Activated CD4-positive, alpha-beta T cell treated with anti-CD3 and anti-CD28 coated beads, Interleukin-2, amount 10 ng/mL, durations not matched to agents 7 days and 5 days (primary cell): Measurements from ENCODE around the gene NOCT. TPM values are rescaled to one million over a fixed set of nuclear protein-coding genes. Genes with fewer than 3 reads are reported as not detected.
A peak's percentile ranks its signal among the peaks of the same experiment; 100 is the strongest.
"Not testable (repeated sequence)": the region's sequence is repeated elsewhere in the genome, so short reads cannot be mapped to it uniquely, and the experiment has no call there.

Experiments used
- CTCF ChIA-PET: fragments of 350-600 bp; sonication (Branson Sonifier 250); formaldehyde crosslinking; loops from one replicate; lab custom pipeline; 2021; ENCODE audit warnings: antibody characterized with exemption; lab: Charles Lee
- POLR2A ChIA-PET: fragments of 350-600 bp; sonication (Branson Sonifier 250); formaldehyde crosslinking; loops from one replicate; lab custom pipeline; 2021; ENCODE audit warnings: antibody characterized with exemption; lab: Charles Lee
- DNase-seq: peaks from one replicate; pipeline ENCODE4 v3.0.0-alpha.2; 2020
- H3K27ac Mint-ChIP-seq: one replicate; pipeline ENCODE4 v1.8.0; 2021; ENCODE audit warnings: mild to moderate bottlenecking, moderate library complexity, mixed read lengths
- H3K27me3 Mint-ChIP-seq: one replicate; pipeline ENCODE4 v1.8.0; 2021; ENCODE audit warnings: mixed read lengths
- H3K36me3 Mint-ChIP-seq: one replicate; pipeline ENCODE4 v1.8.0; 2021; ENCODE audit warnings: low read depth, mixed read lengths
- H3K4me1 Mint-ChIP-seq: one replicate; pipeline ENCODE4 v1.8.0; 2021; ENCODE audit warnings: mixed read lengths
- H3K4me3 Mint-ChIP-seq: one replicate; pipeline ENCODE4 v1.8.0; 2021; ENCODE audit warnings: mild to moderate bottlenecking, moderate library complexity, mixed read lengths
- H3K9me3 Mint-ChIP-seq: one replicate; pipeline ENCODE4 v1.8.0; 2021; ENCODE audit warnings: mixed read lengths
- total RNA-seq, 2 experiments: library from RNA; stranded (reverse); gene quantifications; one replicate each; pipeline ENCODE4 v1.2.3, GENCODE V29; 2021

The NOCT gene
- total RNA-seq, 2 experiments from 2014 or later = 5.4 to 6.8 TPM

GRCh38 chr4:138992676-138993075, 22.9 kb upstream of the NOCT start:
- Mint-ChIP-seq H3K27ac (no peak overlapping the region), H3K27me3 (no peaks in the 10 kb centered on the region), H3K9me3 (no peaks in the 10 kb centered on the region), H3K4me1 (no peaks in the 10 kb centered on the region), H3K36me3 (no peaks in the 10 kb centered on the region), H3K4me3 (no peak overlapping the region)
- ChIA-PET POLR2A (no interaction called here), CTCF (interaction anchor here (1.0 to 1.6 kb wide), 2 partner anchors 10 to 22 kb away, joined by 3 read pairs; partner anchors contain the start of gene NOCT)
- no peak for DNase-seq

GRCh38 chr4:138996090-138996489, 19.5 kb upstream of the NOCT start:
- no peaks in the 10 kb centered on the region for H3K4me1 Mint-ChIP-seq
- no peak for DNase-seq
- H3K27me3 Mint-ChIP-seq = no peaks in the 10 kb centered on the region
- H3K4me3 Mint-ChIP-seq = no peak overlapping the region
- CTCF ChIA-PET = interaction anchor here (0.6 kb wide), 1 partner anchor 12 kb away, joined by 3 read pairs; no protein-coding TSS in a partner anchor
- no peak overlapping the region for H3K27ac Mint-ChIP-seq
- POLR2A ChIA-PET = no interaction called here
- no peaks in the 10 kb centered on the region for H3K9me3 Mint-ChIP-seq
- H3K36me3 Mint-ChIP-seq = no peaks in the 10 kb centered on the region

- ChIA-PET POLR2A (no interaction called here), CTCF (interaction anchor here (0.6 kb wide), 1 partner anchor 558 kb away, joined by 5 read pairs; no protein-coding TSS in a partner anchor)
- no peaks in the 10 kb centered on the region for H3K36me3 Mint-ChIP-seq
- no peaks in the 10 kb centered on the region for H3K4me1 Mint-ChIP-seq
- H3K27me3 Mint-ChIP-seq = no peaks in the 10 kb centered on the region
- no peak overlapping the region for H3K27ac Mint-ChIP-seq
- no peak for DNase-seq
- no peak overlapping the region for H3K4me3 Mint-ChIP-seq
- no peaks in the 10 kb centered on the region for H3K9me3 Mint-ChIP-seq
Observed at GRCh38 chr4:138999666-139000065, 15.9 kb upstream of the NOCT start.

GRCh38 chr4:139000134-139000533, 15.4 kb upstream of the NOCT start:
- H3K36me3 Mint-ChIP-seq, DNase-seq, H3K27ac Mint-ChIP-seq, POLR2A ChIA-PET, H3K4me1 Mint-ChIP-seq, H3K4me3 Mint-ChIP-seq, H3K27me3 Mint-ChIP-seq, H3K9me3 Mint-ChIP-seq: not testable (repeated sequence)
- CTCF ChIA-PET = interaction anchor here (0.6 kb wide), 1 partner anchor 558 kb away, joined by 5 read pairs; no protein-coding TSS in a partner anchor

- CTCF ChIA-PET, H3K27me3 Mint-ChIP-seq, H3K27ac Mint-ChIP-seq, H3K36me3 Mint-ChIP-seq, DNase-seq, H3K4me3 Mint-ChIP-seq, H3K4me1 Mint-ChIP-seq, POLR2A ChIA-PET, H3K9me3 Mint-ChIP-seq: not testable (repeated sequence)
Observed at GRCh38 chr4:139001430-139001829, 14.2 kb upstream of the NOCT start.

- DNase-seq = not testable (repeated sequence)
Observed at GRCh38 chr4:139003668-139004067, 11.9 kb upstream of the NOCT start.

GRCh38 chr4:139005774-139006173, 9.8 kb upstream of the NOCT start:
- H3K4me1 Mint-ChIP-seq = no peaks in the 10 kb centered on the region
- H3K36me3 Mint-ChIP-seq = no peaks in the 10 kb centered on the region
- DNase-seq = no peak
- no peaks in the 10 kb centered on the region for H3K27me3 Mint-ChIP-seq
- CTCF ChIA-PET = no interaction called here
- peaks cover 6% of the 10 kb centered on the region for H3K9me3 Mint-ChIP-seq
- H3K4me3 Mint-ChIP-seq = no peak overlapping the region
- no peak overlapping the region for H3K27ac Mint-ChIP-seq
- POLR2A ChIA-PET = no interaction called here

More at GRCh38 chr4:139003668-139004067, 11.9 kb upstream of the NOCT start:
- H3K4me1 Mint-ChIP-seq, H3K27me3 Mint-ChIP-seq, POLR2A ChIA-PET, H3K9me3 Mint-ChIP-seq, H3K4me3 Mint-ChIP-seq, H3K36me3 Mint-ChIP-seq, H3K27ac Mint-ChIP-seq: not testable (repeated sequence)
- CTCF ChIA-PET = interaction anchor here (1.2 kb wide), 1 partner anchor 11 kb away, joined by 4 read pairs; the partner anchor contains the start of gene NOCT

GRCh38 chr4:139007640-139008039, 7.9 kb upstream of the NOCT start:
- no peaks in the 10 kb centered on the region for H3K36me3 Mint-ChIP-seq
- ChIA-PET POLR2A (no interaction called here), CTCF (interaction anchor here (0.7 kb wide), 1 partner anchor 12 kb away, joined by 3 read pairs; no protein-coding TSS in a partner anchor)
- H3K4me1 Mint-ChIP-seq = no peaks in the 10 kb centered on the region
- H3K27ac Mint-ChIP-seq = no peak overlapping the region
- DNase-seq = no peak
- H3K4me3 Mint-ChIP-seq = no peak overlapping the region
- H3K9me3 Mint-ChIP-seq = peaks cover 6% of the 10 kb centered on the region
- no peaks in the 10 kb centered on the region for H3K27me3 Mint-ChIP-seq

- H3K27ac Mint-ChIP-seq, H3K36me3 Mint-ChIP-seq, POLR2A ChIA-PET, H3K9me3 Mint-ChIP-seq, H3K4me1 Mint-ChIP-seq, DNase-seq, H3K27me3 Mint-ChIP-seq, H3K4me3 Mint-ChIP-seq: not testable (repeated sequence)
- CTCF ChIA-PET = interaction anchor here (0.7 kb wide), 1 partner anchor 12 kb away, joined by 3 read pairs; no protein-coding TSS in a partner anchor
Observed at GRCh38 chr4:139008278-139008677, 7.3 kb upstream of the NOCT start.

GRCh38 chr4:139009702-139010101, 5.9 kb upstream of the NOCT start:
- no peak for DNase-seq
- no peak overlapping the region for H3K4me3 Mint-ChIP-seq
- no peak overlapping the region for H3K27ac Mint-ChIP-seq
- ChIA-PET CTCF (interaction anchor here (0.6 to 1.0 kb wide), 2 partner anchors 21 to 26 kb away, joined by 3 read pairs; no protein-coding TSS in a partner anchor), POLR2A (interaction anchor here (0.7 kb wide), 1 partner anchor 31 kb away, joined by 5 read pairs; no protein-coding TSS in a partner anchor)
- H3K9me3 Mint-ChIP-seq = peaks cover 6% of the 10 kb centered on the region
- peaks cover 10% of the 10 kb centered on the region for H3K4me1 Mint-ChIP-seq
- H3K36me3 Mint-ChIP-seq = no peaks in the 10 kb centered on the region
- H3K27me3 Mint-ChIP-seq = no peaks in the 10 kb centered on the region

GRCh38 chr4:139011225-139011950, 4.2 kb upstream of the NOCT start:
- H3K4me1 Mint-ChIP-seq = peaks cover 18% of the 10 kb centered on the region
- peaks cover 6% of the 10 kb centered on the region for H3K9me3 Mint-ChIP-seq
- peaks cover 2% of the 10 kb centered on the region for H3K36me3 Mint-ChIP-seq
- CTCF ChIA-PET = no interaction called here
- no peak overlapping the region for H3K27ac Mint-ChIP-seq
- no peak overlapping the region for H3K4me3 Mint-ChIP-seq
- H3K27me3 Mint-ChIP-seq = no peaks in the 10 kb centered on the region
- POLR2A ChIA-PET = no interaction called here
- DNase-seq = no peak

- ChIA-PET POLR2A (no interaction called here), CTCF (interaction anchor here (1.1 to 3.6 kb wide), 3 partner anchors 10 to 21 kb away, joined by 3 to 18 read pairs (median 4); no protein-coding TSS in a partner anchor)
- no peak for DNase-seq
- Mint-ChIP-seq H3K4me3 (peak overlapping the region; percentile 89), H3K27me3 (no peaks in the 10 kb centered on the region), H3K36me3 (peaks cover 6% of the 10 kb centered on the region), H3K9me3 (no peaks in the 10 kb centered on the region), H3K4me1 (peaks cover 38% of the 10 kb centered on the region), H3K27ac (peak overlapping the region; percentile 94)
Observed at GRCh38 chr4:139014371-139015268, 961 bp upstream of the NOCT start.
